ENCODE data around the gene DLAT. TPM values are rescaled to one million over a fixed set of nuclear protein-coding genes. Genes with fewer than 3 reads are reported as not detected.

DLAT gene
- total and polyA plus RNA-seq, 2 experiments from 2014 or later: 31.8 to 66.5 TPM

GRCh38 chr11:112037527-112037926 is 12.3 kb downstream of the DLAT start (continued):
- TF ChIP-seq ZNF462 (CRISPR knock-in tag; IDR thresholded peaks at IDR 0.05) (no peak), ETS1 (IDR thresholded peaks at IDR 0.05) (no peak), STAT1 (IDR thresholded peaks at IDR 0.05; ENCODE audit: unreplicated experiment) (no peak)

- Histone ChIP-seq H4K20me1 (replicated peaks; ENCODE audit: insufficient read depth) (peaks cover 24% of the 10 kb centered on the region), H3K9me2 (ENCODE audit: insufficient read depth) (no peaks in the 10 kb centered on the region), H3K79me2 (replicated peaks; ENCODE audit: insufficient read depth) (peaks cover 21% of the 10 kb centered on the region), H3K27ac (ENCODE audit: low read depth) (0 out of 2 replicates have a peak overlapping the region, but pooled peaks have one; percentile 50), H3K4me3 (no peak overlapping the region), H3K36me3 (ENCODE audit: insufficient read depth) (peaks cover 66% of the 10 kb centered on the region), H3K4me2 (no peak overlapping the region), H2AFZ (no peak overlapping the region), H3K27me3 (ENCODE audit: insufficient read depth) (no peaks in the 10 kb centered on the region), H3F3A (replicated peaks; ENCODE audit: low read depth) (no peaks in the 10 kb centered on the region), H3K4me1 (ENCODE audit: insufficient read depth) (no peaks in the 10 kb centered on the region)
- Mint-ChIP-seq H3K27ac (no peak overlapping the region), H3K4me3 (no peak overlapping the region), H3K36me3 (ENCODE audit: low read depth) (peaks cover 75% of the 10 kb centered on the region), H3K9me3 (no peaks in the 10 kb centered on the region), H3K27me3 (ENCODE audit: insufficient read depth, low read depth, poor library complexity) (no peaks in the 10 kb centered on the region), H3K4me1 (no peaks in the 10 kb centered on the region)
- no peak for ATAC-seq
- no peak for DNase-seq (ENCODE audit: low spot score)
- TF ChIP-seq REST (IDR thresholded peaks at IDR 0.05; ENCODE audit: unreplicated experiment) (no peak), STAT1 (IDR thresholded peaks at IDR 0.05; ENCODE audit: unreplicated experiment) (no peak)
Observed at GRCh38 chr11:112042161-112042960, 17.2 kb downstream of the DLAT start.
